Glutamatergic neuron (in vitro differentiated cells): ENCODE results near the gene SLC9B2. TPM values are rescaled to one million over a fixed set of nuclear protein-coding genes. Genes with fewer than 3 reads are reported as not detected.

ENCODE experiments used
- DNase-seq: peaks from one replicate; pipeline ENCODE4 v3.0.0; 2022
- H3K27ac Mint-ChIP-seq: one replicate; pipeline ENCODE4 v1.8.0; 2020; ENCODE audit warnings: mild to moderate bottlenecking, mixed read lengths, inconsistent platforms; ENCODE audit not compliant: unreplicated experiment
- H3K27me3 Mint-ChIP-seq: one replicate; pipeline ENCODE4 v1.8.0; 2020; ENCODE audit warnings: mild to moderate bottlenecking, moderate library complexity, mixed read lengths, inconsistent platforms; ENCODE audit not compliant: unreplicated experiment
- H3K36me3 Mint-ChIP-seq: one replicate; pipeline ENCODE4 v1.8.0; 2020; ENCODE audit warnings: mild to moderate bottlenecking, mixed read lengths, inconsistent platforms; ENCODE audit not compliant: unreplicated experiment
- H3K4me1 Mint-ChIP-seq: one replicate; pipeline ENCODE4 v1.8.0; 2020; ENCODE audit warnings: mild to moderate bottlenecking, low read depth, mixed read lengths, inconsistent platforms; ENCODE audit not compliant: unreplicated experiment
- H3K4me3 Mint-ChIP-seq: one replicate; pipeline ENCODE4 v1.8.0; 2020; ENCODE audit warnings: mild to moderate bottlenecking, mixed read lengths, inconsistent platforms; ENCODE audit not compliant: unreplicated experiment
- H3K9me3 Mint-ChIP-seq: one replicate; pipeline ENCODE4 v1.8.0; 2020; ENCODE audit warnings: mild to moderate bottlenecking, moderate library complexity, mixed read lengths, inconsistent platforms; ENCODE audit not compliant: unreplicated experiment
- total RNA-seq: library from RNA; stranded (reverse); fragmentation: NEBNext Ultra II Directional; extraction: Animal tissue kit (Norgen Biotek cat#: 25700); gene quantifications from one replicate; pipeline ENCODE4 v1.2.1, GENCODE V29; 2021; ENCODE audit not compliant: unreplicated experiment
- TF ChIP-seq, protein P1 (sequence below): fragments of 200-600 bp; sonication (generic); IDR thresholded peaks from one replicate; pipeline ENCODE4 v1.5.0; 2021; ENCODE audit not compliant: partially characterized antibody, unreplicated experiment

Gene SLC9B2
- total RNA-seq, 1 donor from 2014 or later = 14.4 TPM

DNA sequence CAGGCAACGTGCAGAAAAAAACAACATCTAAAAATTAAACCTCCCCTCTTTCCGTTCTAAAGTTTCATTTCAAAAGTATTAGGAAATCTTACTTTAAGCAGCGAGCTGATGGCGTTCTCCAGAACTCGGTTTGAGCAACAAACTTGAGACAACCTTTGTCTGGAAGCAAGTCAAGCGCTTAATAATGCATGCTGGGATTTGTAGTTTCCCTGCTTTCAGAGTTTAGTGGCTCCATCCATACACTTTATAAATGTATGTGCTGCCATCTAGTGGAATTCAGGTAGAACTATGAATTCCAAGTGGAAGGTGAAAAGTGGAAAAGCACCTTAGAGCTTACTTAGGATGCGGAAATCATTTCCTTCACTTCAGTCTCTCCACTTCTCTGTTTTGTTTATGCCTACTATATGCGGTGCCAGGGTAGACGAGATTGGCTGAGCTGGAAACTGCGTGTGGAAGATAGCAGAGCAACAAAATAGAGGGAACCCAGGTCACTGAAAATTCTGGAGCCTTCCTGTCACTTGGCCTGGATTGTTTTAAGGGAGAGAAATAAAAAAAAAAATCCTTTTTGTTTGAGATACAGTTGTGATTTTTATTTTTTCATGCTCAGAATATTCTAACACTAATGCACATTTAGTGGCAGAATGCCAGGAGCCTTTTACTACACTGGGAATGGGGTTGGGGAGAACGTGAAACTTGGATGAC, 23.3 kb upstream of the SLC9B2 start, which contains the start of gene BDH2:
Gene BDH2 (minus strand): TSS at position 144 of the 702 bp plus-strand sequence. CDS start 3,580 bp downstream, outside the sequence.
- no peaks in the 10 kb centered on the region for H3K36me3 Mint-ChIP-seq
- H3K4me1 Mint-ChIP-seq = no peaks in the 10 kb centered on the region
- peak within 1 kb of the TSS; percentile 88 for H3K4me3 Mint-ChIP-seq
- H3K9me3 Mint-ChIP-seq = no peaks in the 10 kb centered on the region
- H3K27ac Mint-ChIP-seq = peak within 1 kb of the TSS; percentile 69
- TF ChIP-seq, protein P1, sequence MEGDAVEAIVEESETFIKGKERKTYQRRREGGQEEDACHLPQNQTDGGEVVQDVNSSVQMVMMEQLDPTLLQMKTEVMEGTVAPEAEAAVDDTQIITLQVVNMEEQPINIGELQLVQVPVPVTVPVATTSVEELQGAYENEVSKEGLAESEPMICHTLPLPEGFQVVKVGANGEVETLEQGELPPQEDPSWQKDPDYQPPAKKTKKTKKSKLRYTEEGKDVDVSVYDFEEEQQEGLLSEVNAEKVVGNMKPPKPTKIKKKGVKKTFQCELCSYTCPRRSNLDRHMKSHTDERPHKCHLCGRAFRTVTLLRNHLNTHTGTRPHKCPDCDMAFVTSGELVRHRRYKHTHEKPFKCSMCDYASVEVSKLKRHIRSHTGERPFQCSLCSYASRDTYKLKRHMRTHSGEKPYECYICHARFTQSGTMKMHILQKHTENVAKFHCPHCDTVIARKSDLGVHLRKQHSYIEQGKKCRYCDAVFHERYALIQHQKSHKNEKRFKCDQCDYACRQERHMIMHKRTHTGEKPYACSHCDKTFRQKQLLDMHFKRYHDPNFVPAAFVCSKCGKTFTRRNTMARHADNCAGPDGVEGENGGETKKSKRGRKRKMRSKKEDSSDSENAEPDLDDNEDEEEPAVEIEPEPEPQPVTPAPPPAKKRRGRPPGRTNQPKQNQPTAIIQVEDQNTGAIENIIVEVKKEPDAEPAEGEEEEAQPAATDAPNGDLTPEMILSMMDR = peak; percentile 76
- H3K27me3 Mint-ChIP-seq = peaks cover 4% of the 10 kb centered on the region
- DNase-seq = no peak

DNA sequence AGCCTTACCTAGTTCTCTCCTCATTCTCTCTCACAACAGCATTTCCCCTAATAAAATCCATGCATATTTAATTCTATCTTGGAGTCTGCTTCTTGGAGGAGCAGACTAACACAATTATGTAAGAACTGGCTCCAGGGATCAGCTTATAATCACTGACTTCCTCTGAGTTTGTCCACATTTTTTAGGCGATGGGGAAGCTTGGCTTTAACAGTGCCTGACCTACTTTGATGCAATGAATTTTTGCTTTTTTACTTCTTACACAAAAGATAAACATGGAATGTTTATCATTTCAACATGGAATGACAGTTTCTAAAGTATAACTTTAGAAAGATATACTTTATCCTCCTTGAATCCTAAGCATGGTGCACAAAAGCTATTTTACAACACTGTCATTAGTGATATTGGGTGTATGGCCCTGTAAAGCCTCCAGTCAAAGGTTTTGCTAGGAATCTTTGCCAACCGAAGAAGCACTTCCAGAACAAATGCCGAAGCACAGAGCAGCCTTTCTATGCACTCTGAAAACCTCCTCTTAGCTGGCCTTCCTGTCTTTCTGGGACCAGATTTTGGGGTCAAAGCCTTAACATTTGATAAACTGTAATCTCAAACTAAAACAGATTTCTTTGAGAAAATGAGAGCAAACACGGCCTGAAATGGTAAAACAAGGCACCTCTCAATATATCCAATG, 22.3 kb upstream of the SLC9B2 start:
- Mint-ChIP-seq H3K4me1 (no peaks in the 10 kb centered on the region), H3K36me3 (no peaks in the 10 kb centered on the region), H3K4me3 (peak overlapping the region; percentile 88), H3K27me3 (peaks cover 4% of the 10 kb centered on the region), H3K27ac (peak overlapping the region; percentile 69), H3K9me3 (no peaks in the 10 kb centered on the region)
- DNase-seq = no peak
- TF ChIP-seq, protein P1 = no peak

DNA sequence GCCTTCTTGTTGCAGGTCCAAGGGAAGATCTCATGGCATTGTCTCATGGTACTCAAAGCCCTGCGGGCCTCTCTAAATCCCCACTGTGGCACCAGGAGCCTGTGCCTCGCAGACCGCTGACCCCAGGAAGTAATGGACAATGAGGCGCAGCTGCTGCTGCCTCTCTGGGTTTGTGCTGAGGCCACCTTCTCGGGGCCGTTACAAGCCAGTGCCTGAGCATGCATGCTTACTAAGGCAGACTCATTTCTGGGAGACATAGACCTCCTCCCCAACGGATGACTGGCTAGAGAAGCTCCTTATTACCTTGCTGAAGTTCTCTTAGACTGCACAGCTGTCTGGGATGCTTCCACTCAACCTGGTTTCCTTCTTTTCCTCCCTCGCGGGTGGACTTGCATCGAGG, 21.8 kb upstream of the SLC9B2 start:
- DNase-seq = no peak
- Mint-ChIP-seq H3K4me3 (peak overlapping the region; percentile 88), H3K27ac (no peak overlapping the region)

DNA sequence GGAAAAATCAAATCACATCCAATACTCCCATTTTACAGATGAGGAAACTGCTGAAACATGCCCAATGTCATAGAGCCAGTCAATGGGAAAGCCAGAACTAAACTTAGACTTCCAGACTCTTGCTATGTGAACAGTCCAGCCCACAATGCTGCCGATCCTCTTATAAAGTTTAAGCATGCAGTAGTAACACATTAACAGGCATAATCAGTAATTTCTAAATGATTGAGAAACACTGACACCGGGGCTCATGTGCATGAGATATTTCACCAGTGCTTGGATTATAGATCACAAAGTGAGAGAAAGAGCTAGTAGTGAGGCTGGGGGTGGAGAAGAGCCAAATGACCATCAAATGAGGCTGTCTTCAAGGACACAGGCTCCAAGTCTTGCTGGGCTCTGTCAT, 20.6 kb upstream of the SLC9B2 start:
- TF ChIP-seq, protein P1 = no peak
- no peaks in the 10 kb centered on the region for H3K9me3 Mint-ChIP-seq
- no peaks in the 10 kb centered on the region for H3K4me1 Mint-ChIP-seq
- no peaks in the 10 kb centered on the region for H3K36me3 Mint-ChIP-seq
- peaks cover 4% of the 10 kb centered on the region for H3K27me3 Mint-ChIP-seq
- DNase-seq = no peak
- no peak overlapping the region for H3K27ac Mint-ChIP-seq
- H3K4me3 Mint-ChIP-seq = no peak overlapping the region

More for the DNA sequence above, 21.8 kb upstream of the SLC9B2 start:
- H3K36me3 Mint-ChIP-seq = no peaks in the 10 kb centered on the region
- H3K27me3 Mint-ChIP-seq = peaks cover 4% of the 10 kb centered on the region
- no peaks in the 10 kb centered on the region for H3K4me1 Mint-ChIP-seq
- H3K9me3 Mint-ChIP-seq = no peaks in the 10 kb centered on the region
- TF ChIP-seq, protein P1 = no peak

DNA sequence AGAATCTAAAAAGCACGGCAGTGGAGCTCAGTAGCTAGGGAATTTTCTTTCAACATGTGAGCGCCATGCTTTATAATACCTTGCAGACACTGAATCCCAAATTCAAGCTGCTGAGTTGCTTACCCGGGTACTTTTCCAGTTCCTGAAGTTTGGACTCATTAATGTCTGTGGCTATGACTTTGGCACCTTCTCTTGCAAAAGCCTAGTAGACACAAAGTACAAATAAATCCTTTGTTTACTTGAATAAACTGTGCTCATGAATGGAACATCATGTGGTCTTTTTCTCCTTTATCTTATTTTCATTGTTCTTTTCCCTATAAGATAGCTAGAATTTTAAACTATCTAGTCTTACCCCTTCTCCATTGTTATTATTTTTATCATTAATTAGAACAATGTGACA, 18.5 kb upstream of the SLC9B2 start:
- DNase-seq = no peak
- Mint-ChIP-seq H3K4me3 (no peak overlapping the region), H3K27ac (no peak overlapping the region), H3K36me3 (no peaks in the 10 kb centered on the region), H3K4me1 (no peaks in the 10 kb centered on the region), H3K9me3 (no peaks in the 10 kb centered on the region), H3K27me3 (peaks cover 4% of the 10 kb centered on the region)
- TF ChIP-seq, protein P1 = no peak
